ENCODE measurements around the gene TANGO6.

The TANGO6 gene

GRCh38 chr16:68902003-68902968, 59.0 kb downstream of the TANGO6 start:
- no peaks in the 10 kb centered on the region for H3K36me3 ChIP-seq
- H3K9me3 ChIP-seq (ENCODE audit: severe bottlenecking) = no peaks in the 10 kb centered on the region
- no peak overlapping the region for H3K27ac ChIP-seq
- DNase-seq = peak; percentile 67
- H3K4me3 ChIP-seq (ENCODE audit: low read depth, low read length) = no peak overlapping the region
- no peaks in the 10 kb centered on the region for H3K27me3 ChIP-seq (ENCODE audit: insufficient read depth, low read depth, severe bottlenecking)
- TF ChIP-seq CTCF (IDR thresholded peaks at IDR 0.05; ENCODE audit: low read depth, low read length) = peak; percentile 62

GRCh38 chr16:68902969-68903345, 59.6 kb downstream of the TANGO6 start:
- Histone ChIP-seq H3K9me3 (ENCODE audit: severe bottlenecking) (no peaks in the 10 kb centered on the region), H3K36me3 (no peaks in the 10 kb centered on the region), H3K27me3 (ENCODE audit: insufficient read depth, low read depth, severe bottlenecking) (no peaks in the 10 kb centered on the region), H3K4me3 (ENCODE audit: low read depth, low read length) (no peak overlapping the region), H3K27ac (no peak overlapping the region)
- no peak for DNase-seq
- TF ChIP-seq CTCF (IDR thresholded peaks at IDR 0.05; ENCODE audit: low read depth, low read length) = no peak

- H3K27ac ChIP-seq = no peak overlapping the region
- no peak for TF ChIP-seq CTCF (IDR thresholded peaks at IDR 0.05; ENCODE audit: low read depth, low read length)
- no peaks in the 10 kb centered on the region for H3K9me3 ChIP-seq (ENCODE audit: severe bottlenecking)
- no peak overlapping the region for H3K4me3 ChIP-seq (ENCODE audit: low read depth, low read length)
- DNase-seq = no peak
- H3K27me3 ChIP-seq (ENCODE audit: insufficient read depth, low read depth, severe bottlenecking) = no peaks in the 10 kb centered on the region
- H3K36me3 ChIP-seq = no peaks in the 10 kb centered on the region
Observed at GRCh38 chr16:68907297-68907696, 64.0 kb downstream of the TANGO6 start.

- DNase-seq = no peak
- Histone ChIP-seq H3K27ac (no peak overlapping the region), H3K9me3 (ENCODE audit: severe bottlenecking) (no peaks in the 10 kb centered on the region), H3K27me3 (ENCODE audit: insufficient read depth, low read depth, severe bottlenecking) (no peaks in the 10 kb centered on the region), H3K36me3 (no peaks in the 10 kb centered on the region), H3K4me3 (ENCODE audit: low read depth, low read length) (no peak overlapping the region)
- TF ChIP-seq CTCF (IDR thresholded peaks at IDR 0.05; ENCODE audit: low read depth, low read length) = no peak
Observed at GRCh38 chr16:68907781-68908181, 64.5 kb downstream of the TANGO6 start.

- no peak for TF ChIP-seq CTCF (IDR thresholded peaks at IDR 0.05; ENCODE audit: low read depth, low read length)
- Histone ChIP-seq H3K9me3 (ENCODE audit: severe bottlenecking) (no peaks in the 10 kb centered on the region), H3K36me3 (no peaks in the 10 kb centered on the region), H3K27ac (no peak overlapping the region), H3K27me3 (ENCODE audit: insufficient read depth, low read depth, severe bottlenecking) (no peaks in the 10 kb centered on the region), H3K4me3 (ENCODE audit: low read depth, low read length) (no peak overlapping the region)
- no peak for DNase-seq
Observed at GRCh38 chr16:68909099-68909733, 65.9 kb downstream of the TANGO6 start.

Data from WERI-Rb-1 (cell line).